ENCODE measurements around the gene COL5A1. TPM values are rescaled to one million over a fixed set of nuclear protein-coding genes. Genes with fewer than 3 reads are reported as not detected.

COL5A1 gene
- total RNA-seq, 1 donor from 2014 or later: 87.7 TPM

DNA sequence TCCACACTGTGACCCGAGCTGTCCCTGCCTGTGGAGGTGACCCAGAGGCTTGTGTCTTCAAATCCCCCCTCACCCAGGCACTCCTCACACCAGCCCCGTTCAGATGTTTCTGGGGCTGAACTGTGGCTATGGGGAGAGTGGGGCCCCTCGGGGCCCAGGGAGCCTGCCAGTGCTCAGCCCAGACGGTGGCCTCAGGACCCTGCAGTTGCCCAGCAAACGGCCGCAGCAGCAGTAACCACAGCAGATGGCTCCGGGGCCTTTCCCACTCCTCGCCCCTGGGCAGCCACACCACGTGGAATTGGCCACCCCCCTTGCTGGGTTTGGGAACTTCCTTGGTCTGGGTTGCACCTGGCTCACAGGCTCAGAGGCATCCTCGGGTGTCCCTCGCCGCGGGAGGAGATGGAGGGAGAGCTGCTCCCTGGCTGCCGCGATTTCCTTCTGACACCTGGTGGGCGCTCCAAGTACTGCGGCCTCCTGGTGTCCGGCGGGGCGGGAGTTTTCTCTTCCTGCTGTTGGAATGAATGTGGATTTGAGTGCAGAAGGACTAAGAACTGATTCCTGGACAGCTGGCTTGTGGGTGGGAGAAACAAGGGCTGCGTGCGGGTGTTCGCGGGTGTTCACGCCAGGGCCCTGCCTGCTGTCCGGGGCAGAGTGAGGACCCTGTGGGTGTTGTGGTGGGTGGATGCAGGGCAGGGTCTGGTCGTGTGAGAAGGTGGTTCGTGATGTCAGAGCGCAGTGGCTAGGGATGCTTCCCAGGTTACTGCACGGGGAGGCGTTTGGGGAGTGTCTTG is 97.5 kb downstream of the COL5A1 start:
- no peak overlapping the region for H3K4me3 ChIP-seq (ENCODE audit: low read depth, low read length)
- no peaks in the 10 kb centered on the region for H3K27me3 ChIP-seq (ENCODE audit: control insufficient read depth, insufficient read depth, low read length)
- TF ChIP-seq, protein P1, sequence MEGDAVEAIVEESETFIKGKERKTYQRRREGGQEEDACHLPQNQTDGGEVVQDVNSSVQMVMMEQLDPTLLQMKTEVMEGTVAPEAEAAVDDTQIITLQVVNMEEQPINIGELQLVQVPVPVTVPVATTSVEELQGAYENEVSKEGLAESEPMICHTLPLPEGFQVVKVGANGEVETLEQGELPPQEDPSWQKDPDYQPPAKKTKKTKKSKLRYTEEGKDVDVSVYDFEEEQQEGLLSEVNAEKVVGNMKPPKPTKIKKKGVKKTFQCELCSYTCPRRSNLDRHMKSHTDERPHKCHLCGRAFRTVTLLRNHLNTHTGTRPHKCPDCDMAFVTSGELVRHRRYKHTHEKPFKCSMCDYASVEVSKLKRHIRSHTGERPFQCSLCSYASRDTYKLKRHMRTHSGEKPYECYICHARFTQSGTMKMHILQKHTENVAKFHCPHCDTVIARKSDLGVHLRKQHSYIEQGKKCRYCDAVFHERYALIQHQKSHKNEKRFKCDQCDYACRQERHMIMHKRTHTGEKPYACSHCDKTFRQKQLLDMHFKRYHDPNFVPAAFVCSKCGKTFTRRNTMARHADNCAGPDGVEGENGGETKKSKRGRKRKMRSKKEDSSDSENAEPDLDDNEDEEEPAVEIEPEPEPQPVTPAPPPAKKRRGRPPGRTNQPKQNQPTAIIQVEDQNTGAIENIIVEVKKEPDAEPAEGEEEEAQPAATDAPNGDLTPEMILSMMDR (IDR thresholded peaks at IDR 0.05; ENCODE audit: insufficient read depth, low read length, poor library complexity, severe bottlenecking): peak; percentile 83
- no peaks in the 10 kb centered on the region for H3K36me3 ChIP-seq (ENCODE audit: control insufficient read depth, insufficient read depth, low read length)
- DNase-seq (ENCODE audit: low read depth): no peak

DNA sequence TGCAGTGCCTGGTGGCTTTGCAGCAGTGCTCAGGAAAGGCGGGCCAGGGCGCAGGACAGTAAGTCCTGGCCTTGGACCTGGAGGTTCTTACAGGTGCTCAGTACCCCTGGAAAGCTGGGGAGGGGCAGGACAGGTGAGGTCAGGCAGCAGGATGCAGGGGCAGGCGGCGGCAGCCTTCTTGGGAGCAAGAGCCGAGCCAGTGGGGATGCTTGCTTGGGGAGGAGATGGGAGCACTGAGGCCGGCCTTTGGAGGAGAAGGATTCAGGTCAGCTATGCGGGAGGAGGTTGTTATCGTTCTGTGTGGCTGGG is 98.0 kb downstream of the COL5A1 start:
- H3K36me3 ChIP-seq (ENCODE audit: control insufficient read depth, insufficient read depth, low read length): no peaks in the 10 kb centered on the region
- TF ChIP-seq, protein P1 (IDR thresholded peaks at IDR 0.05; ENCODE audit: insufficient read depth, low read length, poor library complexity, severe bottlenecking): no peak
- DNase-seq (ENCODE audit: low read depth): no peak
- no peak overlapping the region for H3K4me3 ChIP-seq (ENCODE audit: low read depth, low read length)
- no peaks in the 10 kb centered on the region for H3K27me3 ChIP-seq (ENCODE audit: control insufficient read depth, insufficient read depth, low read length)

DNA sequence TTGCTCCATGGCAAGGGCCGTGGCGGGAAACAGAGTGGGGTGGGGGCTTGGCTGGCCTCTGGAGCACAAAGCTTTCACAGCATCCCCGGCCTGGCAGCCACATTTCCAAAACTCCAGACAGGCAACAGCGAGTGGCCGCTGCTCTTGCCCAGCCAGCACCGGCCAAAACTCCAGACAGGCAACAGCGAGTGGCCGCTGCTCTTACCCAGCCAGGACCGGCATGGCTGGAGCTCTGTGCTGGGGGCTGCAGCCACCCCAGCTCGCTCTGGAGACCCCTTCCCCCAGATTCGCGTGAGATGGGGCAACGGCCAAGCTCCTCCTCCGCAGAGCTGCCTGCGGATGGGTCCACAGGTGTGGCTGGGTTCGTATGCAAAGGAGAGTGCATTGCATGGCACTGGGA is 98.5 kb downstream of the COL5A1 start:
- no peak for DNase-seq (ENCODE audit: low read depth)
- TF ChIP-seq, protein P1 (IDR thresholded peaks at IDR 0.05; ENCODE audit: insufficient read depth, low read length, poor library complexity, severe bottlenecking): no peak
- Histone ChIP-seq H3K36me3 (ENCODE audit: control insufficient read depth, insufficient read depth, low read length) (no peaks in the 10 kb centered on the region), H3K27me3 (ENCODE audit: control insufficient read depth, insufficient read depth, low read length) (no peaks in the 10 kb centered on the region), H3K4me3 (ENCODE audit: low read depth, low read length) (no peak overlapping the region)

DNA sequence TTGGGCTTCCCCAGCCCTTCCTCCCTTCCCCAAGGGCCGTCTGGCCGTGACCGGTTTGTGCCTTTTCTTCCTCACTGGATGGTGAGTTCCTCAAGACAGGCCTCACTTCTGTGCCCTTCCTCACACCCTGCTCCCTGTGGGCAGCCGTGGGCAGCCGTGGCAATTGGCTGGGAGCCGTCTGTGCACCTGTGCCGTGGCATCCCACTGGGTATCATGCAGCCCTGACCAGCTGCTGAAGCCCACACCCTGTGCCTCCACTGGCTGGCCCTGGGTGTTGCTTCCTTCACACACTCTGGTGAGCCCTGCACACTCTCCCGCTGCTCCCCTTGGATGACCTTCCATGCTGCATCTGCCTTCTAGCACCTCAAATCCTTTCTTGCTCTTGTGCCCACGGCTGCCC is 100.2 kb downstream of the COL5A1 start:
- H3K4me3 ChIP-seq (ENCODE audit: low read depth, low read length): no peak overlapping the region
- H3K36me3 ChIP-seq (ENCODE audit: control insufficient read depth, insufficient read depth, low read length): no peaks in the 10 kb centered on the region
- TF ChIP-seq, protein P1 (IDR thresholded peaks at IDR 0.05; ENCODE audit: insufficient read depth, low read length, poor library complexity, severe bottlenecking): no peak
- no peaks in the 10 kb centered on the region for H3K27me3 ChIP-seq (ENCODE audit: control insufficient read depth, insufficient read depth, low read length)
- no peak for DNase-seq (ENCODE audit: low read depth)

DNA sequence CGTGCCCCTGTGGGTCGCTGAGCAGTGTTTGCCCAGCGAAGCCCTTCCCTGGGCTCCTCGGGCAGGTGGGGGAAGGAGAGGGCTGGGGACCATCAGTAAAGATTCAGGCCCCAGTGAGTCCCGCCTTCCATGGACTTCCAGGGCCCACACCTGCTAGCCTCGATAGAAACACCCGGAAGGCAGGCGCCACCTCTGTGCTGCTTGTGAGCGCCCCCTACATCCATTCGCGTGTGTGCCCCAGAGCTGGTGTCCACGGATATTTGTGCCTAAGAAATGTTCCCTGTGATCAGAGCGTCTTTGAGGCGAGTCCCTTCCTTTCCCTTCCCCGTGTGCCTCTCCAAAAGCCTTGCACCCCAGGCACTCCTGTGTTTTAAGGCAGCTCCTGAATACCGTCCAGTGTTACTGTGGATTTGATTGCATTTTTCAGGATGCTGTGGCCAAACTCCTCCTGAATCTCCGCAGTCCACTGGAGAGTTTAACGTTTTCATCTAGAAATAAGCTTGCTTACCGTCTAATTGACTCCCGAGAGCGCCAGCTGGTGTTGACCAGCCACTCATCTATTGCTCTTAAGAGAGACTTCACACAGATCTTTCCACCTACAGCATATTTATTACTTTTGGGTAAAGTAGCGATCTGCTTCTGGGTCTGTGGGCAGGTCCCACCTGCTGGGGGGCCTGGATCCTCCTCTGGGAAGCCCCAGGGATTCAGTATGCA is 101.4 kb downstream of the COL5A1 start:
- Histone ChIP-seq H3K4me3 (ENCODE audit: low read depth, low read length) (no peak overlapping the region), H3K27me3 (ENCODE audit: control insufficient read depth, insufficient read depth, low read length) (no peaks in the 10 kb centered on the region), H3K36me3 (ENCODE audit: control insufficient read depth, insufficient read depth, low read length) (no peaks in the 10 kb centered on the region)
- TF ChIP-seq, protein P1 (IDR thresholded peaks at IDR 0.05; ENCODE audit: insufficient read depth, low read length, poor library complexity, severe bottlenecking): no peak
- no peak for DNase-seq (ENCODE audit: low read depth)

Data from kidney epithelial cell (primary cell).